Gastroesophageal sphincter (tissue), 4 donors: Measurements from ENCODE around the gene CST7. TPM values are rescaled to one million over a fixed set of nuclear protein-coding genes. Genes with fewer than 3 reads are reported as not detected.

Experiments
- ATAC-seq: fragments of 150-250 bp; one replicate; pipeline ENCODE4 v1.9.1; 2016; ENCODE audit warnings: mild to moderate bottlenecking, moderate library complexity
- H3K27ac ChIP-seq, 4 donors: fragments of 200-600 bp; sonication (generic) in 3 of 4; 1 replicate in 3 of 4; 2 replicates in 1 of 4; pipeline ENCODE4 v1.5.1; 2016 to 2019
- H3K27me3 ChIP-seq: fragments of 200-600 bp; sonication (generic); one replicate; pipeline ENCODE4 v1.5.1; 2019
- H3K36me3 ChIP-seq, 2 donors: fragments of 200-600 bp; sonication (generic); one replicate each; pipeline ENCODE4 v1.5.1; 2019; ENCODE audit warnings: control low read depth in 1 of 2
- H3K4me1 ChIP-seq, 3 donors: fragments of 200-600 bp; sonication (generic); 1 replicate in 2 of 3; 2 replicates in 1 of 3; pipeline ENCODE4 v1.5.1; 2016 to 2019; ENCODE audit warnings: control low read depth in 2 of 3
- H3K4me3 ChIP-seq, 2 donors: fragments of 200-600 bp; sonication (generic); one replicate each; pipeline ENCODE4 v1.5.1; 2019; ENCODE audit warnings: mild to moderate bottlenecking in 1 of 2, moderate library complexity in 1 of 2
- H3K9me3 ChIP-seq, 3 donors: fragments of 200-600 bp; sonication (generic); one replicate each; pipeline ENCODE4 v1.5.1; 2017 to 2019; ENCODE audit warnings: control low read depth in 2 of 3
- EP300 ChIP-seq: sonication (generic); formaldehyde crosslinking; IDR thresholded peaks from one replicate; pipeline ENCODE4 v1.6.1; 2017; ENCODE audit warnings: antibody characterized with exemption, mild to moderate bottlenecking
- POLR2A ChIP-seq, 2 donors: fragments of 450-650 bp; IDR thresholded peaks; one replicate each; pipeline ENCODE4 v1.6.1; 2017; ENCODE audit warnings: antibody characterized with exemption in 2 of 2, mild to moderate bottlenecking in 2 of 2, moderate library complexity in 1 of 2
- POLR2AphosphoS5 ChIP-seq: sonication (generic); formaldehyde crosslinking; IDR thresholded peaks from one replicate; pipeline ENCODE4 v1.6.1; 2017; ENCODE audit warnings: antibody characterized with exemption
- WGBS, 2 donors: methylation state at CpG; one replicate each; pipeline ENCODE4 v1.1.5; 2018; ENCODE audit warnings: low coverage in 1 of 2; 5-methylcytosine and 5-hydroxymethylcytosine counted together
- total RNA-seq, 4 donors: library from RNA; depleted of rRNA; stranded (reverse); fragments of >200 nt; gene quantifications; one replicate each; pipeline ENCODE4 v1.1.0, GENCODE V29; 2016
- TF ChIP-seq, protein P1 (sequence below), 4 experiments: fragments of 200-600 bp in 2 of 4; fragments of 450-650 bp in 2 of 4; sonication (generic) in 1 of 4; IDR thresholded peaks; one replicate each; pipeline ENCODE4 v1.5.1; 2017 to 2019; ENCODE audit warnings: antibody characterized with exemption in 4 of 4, mild to moderate bottlenecking in 2 of 4, moderate library complexity in 2 of 4

The CST7 gene
- total RNA-seq, 4 donors from 2014 or later: 0.37 to 4.0 TPM; not detected in 2

DNA sequence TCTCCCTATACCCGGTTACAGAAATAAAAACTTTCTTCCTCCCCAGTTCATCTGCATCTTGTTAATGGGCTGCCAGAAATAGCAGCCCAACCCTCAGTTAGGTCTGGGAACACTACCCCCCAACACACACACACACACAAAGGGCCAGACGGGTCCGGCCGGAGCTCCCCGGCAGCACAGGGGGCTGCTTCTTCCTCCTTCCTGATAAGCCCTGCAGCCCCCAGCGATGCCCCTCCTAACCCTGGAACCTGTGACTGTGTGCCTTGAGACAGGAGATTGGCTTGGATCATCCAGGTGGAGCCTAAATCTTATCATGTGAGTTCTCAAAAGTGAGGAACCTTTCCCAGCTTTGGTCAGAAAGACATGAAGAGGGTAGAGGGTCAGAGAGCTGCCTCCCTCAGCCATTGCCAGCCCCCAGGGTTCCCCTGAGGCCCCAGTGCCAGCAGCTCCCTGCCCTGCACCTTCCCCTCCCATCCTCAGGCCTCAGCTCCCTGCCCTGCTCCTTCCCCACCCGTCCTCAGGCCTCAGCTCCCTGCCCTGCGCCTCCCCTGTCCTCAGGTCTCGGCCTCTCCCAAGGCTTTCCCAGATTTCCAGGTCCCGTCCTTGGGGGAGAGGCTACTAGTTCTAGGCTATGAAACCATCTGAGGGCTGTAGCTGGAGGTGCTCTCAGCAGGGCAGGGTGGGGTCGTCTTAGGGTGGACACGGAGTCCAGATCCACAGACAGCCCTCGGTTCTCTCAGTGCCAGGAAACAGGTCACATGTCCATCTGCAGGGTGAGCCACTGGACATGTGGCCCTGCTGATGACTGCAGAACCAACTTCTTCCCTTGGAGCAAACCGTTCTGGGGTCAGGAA is 34.5 kb upstream of the CST7 start:
- no peaks in the 10 kb centered on the region for H3K27me3 ChIP-seq
- no peaks in the 10 kb centered on the region for H3K36me3 ChIP-seq
- no peak overlapping the region for H3K4me3 ChIP-seq
- peaks cover 0 to 3% (median 0%) of the 10 kb centered on the region in 3 donors for H3K4me1 ChIP-seq
- no peak for ATAC-seq
- WGBS, 2 donors: 68 to 73% methylated on average over 2 to 3 of the region's 14 CpGs
- TF ChIP-seq, protein P1, sequence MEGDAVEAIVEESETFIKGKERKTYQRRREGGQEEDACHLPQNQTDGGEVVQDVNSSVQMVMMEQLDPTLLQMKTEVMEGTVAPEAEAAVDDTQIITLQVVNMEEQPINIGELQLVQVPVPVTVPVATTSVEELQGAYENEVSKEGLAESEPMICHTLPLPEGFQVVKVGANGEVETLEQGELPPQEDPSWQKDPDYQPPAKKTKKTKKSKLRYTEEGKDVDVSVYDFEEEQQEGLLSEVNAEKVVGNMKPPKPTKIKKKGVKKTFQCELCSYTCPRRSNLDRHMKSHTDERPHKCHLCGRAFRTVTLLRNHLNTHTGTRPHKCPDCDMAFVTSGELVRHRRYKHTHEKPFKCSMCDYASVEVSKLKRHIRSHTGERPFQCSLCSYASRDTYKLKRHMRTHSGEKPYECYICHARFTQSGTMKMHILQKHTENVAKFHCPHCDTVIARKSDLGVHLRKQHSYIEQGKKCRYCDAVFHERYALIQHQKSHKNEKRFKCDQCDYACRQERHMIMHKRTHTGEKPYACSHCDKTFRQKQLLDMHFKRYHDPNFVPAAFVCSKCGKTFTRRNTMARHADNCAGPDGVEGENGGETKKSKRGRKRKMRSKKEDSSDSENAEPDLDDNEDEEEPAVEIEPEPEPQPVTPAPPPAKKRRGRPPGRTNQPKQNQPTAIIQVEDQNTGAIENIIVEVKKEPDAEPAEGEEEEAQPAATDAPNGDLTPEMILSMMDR (IDR thresholded peaks at IDR 0.05): no peak
- TF ChIP-seq POLR2AphosphoS5 (no peak), EP300 (no peak), POLR2A (IDR thresholded peaks at IDR 0.05) (no peak)
- H3K9me3 ChIP-seq: no peaks in the 10 kb centered on the region
- no peak overlapping the region for H3K27ac ChIP-seq

- Histone ChIP-seq H3K4me3 (no peak overlapping the region), H3K36me3 (no peaks in the 10 kb centered on the region), H3K4me1 (peaks cover 0 to 3% (median 0%) of the 10 kb centered on the region in 3 donors), H3K27ac (no peak overlapping the region), H3K27me3 (no peaks in the 10 kb centered on the region), H3K9me3 (no peaks in the 10 kb centered on the region)
- WGBS, 2 donors: 80 to 96% methylated on average over 1 to 5 of the region's 9 CpGs
- no peak for TF ChIP-seq EP300
- no peak for TF ChIP-seq POLR2AphosphoS5
- no peak for TF ChIP-seq POLR2A (IDR thresholded peaks at IDR 0.05)
- TF ChIP-seq, protein P1 (IDR thresholded peaks at IDR 0.05): no peak
- no peak for ATAC-seq
Measured at GRCh38 chr20:24915440-24915839, 33.6 kb upstream of the CST7 start.

- no CpG with 5 or more reads among the region's 7 CpGs for WGBS, 2 donors
- no peaks in the 10 kb centered on the region for H3K9me3 ChIP-seq
- no peaks in the 10 kb centered on the region for H3K27me3 ChIP-seq
- TF ChIP-seq EP300 (no peak), POLR2AphosphoS5 (no peak), POLR2A (IDR thresholded peaks at IDR 0.05) (no peak)
- TF ChIP-seq, protein P1 (IDR thresholded peaks at IDR 0.05): no peak
- no peak overlapping the region for H3K4me3 ChIP-seq
- H3K36me3 ChIP-seq: no peaks in the 10 kb centered on the region
- H3K27ac ChIP-seq: no peak overlapping the region
- H3K4me1 ChIP-seq: peaks cover 0 to 3% (median 0%) of the 10 kb centered on the region in 3 donors
- ATAC-seq: no peak
Measured at GRCh38 chr20:24915892-24916291, 33.2 kb upstream of the CST7 start.

GRCh38 chr20:24916412-24916811 is 32.7 kb upstream of the CST7 start:
- Histone ChIP-seq H3K4me1 (peaks cover 0 to 3% (median 0%) of the 10 kb centered on the region in 3 donors), H3K9me3 (no peaks in the 10 kb centered on the region), H3K27me3 (no peaks in the 10 kb centered on the region), H3K36me3 (no peaks in the 10 kb centered on the region), H3K4me3 (no peak overlapping the region), H3K27ac (no peak overlapping the region)
- no peak for ATAC-seq
- 71% methylated on average over 1 of the region's 1 CpG; no CpG with 5 or more reads in 1 of the 2 donors for WGBS, 2 donors
- TF ChIP-seq, protein P1 (IDR thresholded peaks at IDR 0.05): no peak
- no peak for TF ChIP-seq POLR2AphosphoS5
- TF ChIP-seq POLR2A (IDR thresholded peaks at IDR 0.05): no peak
- TF ChIP-seq EP300: no peak

DNA sequence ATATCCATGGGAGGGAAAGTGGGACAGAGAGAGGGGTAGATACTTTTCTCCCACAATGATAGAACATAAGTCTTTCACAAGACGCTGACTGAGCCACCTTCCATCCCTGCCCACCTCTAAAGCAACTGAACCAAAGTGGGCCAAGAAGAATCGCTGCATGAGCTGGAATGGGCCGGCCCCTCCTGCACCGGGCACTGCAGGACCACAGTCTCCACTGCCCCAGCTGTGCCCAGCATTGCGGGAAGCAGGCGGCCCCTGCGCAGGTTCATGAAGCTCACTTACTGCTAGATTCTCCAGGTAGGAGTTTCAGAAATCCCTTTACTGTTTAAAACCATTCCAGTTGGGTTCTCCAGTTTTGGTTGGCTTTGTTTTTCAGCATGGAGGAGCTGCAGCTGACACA is 32.0 kb upstream of the CST7 start:
- no peaks in the 10 kb centered on the region for H3K9me3 ChIP-seq
- no peaks in the 10 kb centered on the region for H3K36me3 ChIP-seq
- 88% methylated on average over 4 of the region's 7 CpGs; no CpG with 5 or more reads in 1 of the 2 donors for WGBS, 2 donors
- H3K27me3 ChIP-seq: no peaks in the 10 kb centered on the region
- TF ChIP-seq POLR2A (IDR thresholded peaks at IDR 0.05) (no peak), POLR2AphosphoS5 (no peak), EP300 (no peak)
- TF ChIP-seq, protein P1 (IDR thresholded peaks at IDR 0.05): no peak
- no peak overlapping the region for H3K27ac ChIP-seq
- no peak for ATAC-seq
- peaks cover 0 to 3% (median 0%) of the 10 kb centered on the region in 3 donors for H3K4me1 ChIP-seq
- no peak overlapping the region for H3K4me3 ChIP-seq
